GM19397 (cell line): ENCODE results near the gene HIGD2A.

Experiments
- ATAC-seq: cut with Tn5 transposase; IDR thresholded peaks from one replicate; pipeline ENCODE4 v1.9.1; 2021; ENCODE audit warnings: mild to moderate bottlenecking, moderate library complexity; ENCODE audit not compliant: unreplicated experiment

HIGD2A gene

GRCh38 chr5:176415240-176415951 is 26.8 kb downstream of the HIGD2A start:
- no peak for ATAC-seq

DNA sequence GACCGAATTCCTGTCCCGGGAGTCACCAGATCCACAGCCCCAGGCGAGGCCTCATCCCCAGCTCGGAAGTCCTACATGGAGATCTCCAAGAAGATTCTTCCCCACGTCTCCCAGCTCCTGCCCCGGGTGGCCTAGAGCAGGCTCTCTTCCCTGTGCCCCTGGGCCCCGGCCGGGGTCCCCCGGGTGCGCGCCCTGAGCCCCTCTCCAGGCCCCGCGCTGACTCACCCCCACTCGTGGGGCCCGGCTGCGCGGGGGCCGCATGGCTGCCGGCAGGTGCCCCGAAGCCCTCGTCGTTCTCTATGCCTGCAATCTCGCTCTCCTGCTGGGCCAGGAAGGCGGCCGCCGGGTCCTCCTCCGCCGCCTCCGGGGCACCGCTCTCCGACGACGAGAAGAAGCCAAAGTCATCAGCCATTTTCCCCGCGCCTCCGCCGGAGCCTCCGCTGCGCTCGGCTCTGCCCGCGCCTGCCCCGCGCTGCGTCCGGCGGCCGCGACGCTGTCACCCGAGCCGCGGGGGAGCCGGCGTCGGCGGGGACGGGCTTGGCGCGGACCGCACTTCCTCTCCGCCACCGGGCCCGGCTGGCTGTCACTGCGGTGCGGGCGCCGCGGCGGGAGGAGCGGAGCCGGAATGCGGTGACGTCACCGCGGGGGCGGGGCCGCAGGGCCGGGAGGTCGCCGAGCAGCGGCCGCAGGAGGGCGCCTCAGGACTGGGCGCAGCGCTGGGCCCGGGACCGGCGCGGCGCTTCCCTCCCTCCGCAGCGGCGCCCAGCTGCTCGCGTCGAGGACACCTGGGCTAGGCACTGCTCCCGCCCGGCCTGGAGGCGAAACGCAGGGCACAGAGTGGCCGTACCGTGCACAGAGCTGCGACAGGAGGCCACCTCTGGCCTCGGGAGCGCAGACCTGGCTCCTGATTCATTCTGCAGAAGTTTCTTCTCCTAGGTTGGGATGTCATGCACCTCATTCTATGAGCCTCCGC is 27.7 kb downstream of the HIGD2A start, which contains the start of gene CLTB:
Gene CLTB (minus strand): TSS at position 588 of the 973 bp plus-strand sequence. CDS start 176 bp downstream, at position 412.
- peak; percentile 94 for ATAC-seq

DNA sequence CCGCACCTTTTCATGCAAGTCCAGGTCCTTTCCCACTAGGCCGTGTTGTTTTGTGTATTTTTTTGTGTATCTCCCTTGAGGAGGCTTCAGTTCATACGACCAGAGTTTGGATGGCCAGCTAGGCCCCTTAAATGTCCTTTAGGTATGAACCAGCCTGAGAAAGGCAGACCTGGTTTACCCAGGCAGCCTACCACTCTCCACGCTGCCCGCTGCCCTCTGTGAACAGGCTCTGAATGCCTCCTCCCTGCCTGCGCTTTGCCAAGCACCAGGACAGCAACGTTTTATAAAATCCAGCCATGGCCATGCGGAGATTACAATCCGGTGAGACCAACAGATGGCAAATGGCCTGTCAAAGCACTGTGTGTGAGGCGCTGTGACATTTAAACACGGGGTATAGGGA is 28.4 kb downstream of the HIGD2A start:
- ATAC-seq: no peak

DNA sequence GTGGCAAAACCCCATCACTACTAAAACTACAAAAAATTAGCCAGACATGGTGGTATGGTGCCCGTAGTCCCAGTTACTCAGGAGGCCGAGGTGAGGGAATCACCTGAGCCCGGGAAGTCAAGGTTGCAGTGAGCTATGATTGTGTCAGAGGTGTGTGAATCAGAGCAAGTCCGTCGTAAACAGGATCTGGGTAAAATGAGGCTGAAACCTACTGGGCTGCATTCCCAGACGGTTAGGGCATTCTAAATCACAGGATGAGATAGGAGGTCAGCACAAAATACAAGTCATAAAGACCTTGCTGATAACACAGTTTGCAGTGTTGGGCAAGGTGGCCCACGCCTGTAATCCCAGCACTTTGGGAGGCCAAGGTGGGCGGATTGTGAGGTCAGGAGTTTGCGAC is 29.7 kb downstream of the HIGD2A start:
- ATAC-seq: no peak

- no peak for ATAC-seq
These were observed 31.5 kb downstream of the HIGD2A start for GRCh38 chr5:176420086-176420485.

GRCh38 chr5:176420972-176421544 is 32.5 kb downstream of the HIGD2A start:
- no peak for ATAC-seq

- ATAC-seq: no peak
These were observed 35.6 kb downstream of the HIGD2A start for GRCh38 chr5:176424181-176424580.

- no peak for ATAC-seq
These were observed 36.6 kb downstream of the HIGD2A start for GRCh38 chr5:176425138-176425537.

- ATAC-seq: no peak
These were observed 37.2 kb downstream of the HIGD2A start for GRCh38 chr5:176425791-176426190.

DNA sequence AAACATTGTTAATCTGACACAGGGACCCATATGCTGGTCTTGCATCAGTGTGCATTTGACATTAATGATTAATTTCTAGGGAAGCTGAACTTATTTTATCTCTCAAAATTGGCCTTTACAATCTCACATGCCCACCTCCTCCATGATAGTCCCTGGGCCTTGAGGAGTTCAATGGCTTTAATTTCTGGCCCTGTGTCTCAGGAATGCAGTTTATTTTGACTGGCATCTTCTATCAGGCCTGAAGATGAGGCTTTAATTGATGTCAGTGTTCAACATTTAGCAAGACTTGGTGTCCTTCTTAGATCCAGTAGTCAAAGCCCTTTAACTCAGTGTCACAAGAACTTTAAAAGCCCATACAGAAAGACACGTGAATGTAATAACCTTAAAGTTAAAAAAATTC is 38.3 kb downstream of the HIGD2A start:
- no peak for ATAC-seq

DNA sequence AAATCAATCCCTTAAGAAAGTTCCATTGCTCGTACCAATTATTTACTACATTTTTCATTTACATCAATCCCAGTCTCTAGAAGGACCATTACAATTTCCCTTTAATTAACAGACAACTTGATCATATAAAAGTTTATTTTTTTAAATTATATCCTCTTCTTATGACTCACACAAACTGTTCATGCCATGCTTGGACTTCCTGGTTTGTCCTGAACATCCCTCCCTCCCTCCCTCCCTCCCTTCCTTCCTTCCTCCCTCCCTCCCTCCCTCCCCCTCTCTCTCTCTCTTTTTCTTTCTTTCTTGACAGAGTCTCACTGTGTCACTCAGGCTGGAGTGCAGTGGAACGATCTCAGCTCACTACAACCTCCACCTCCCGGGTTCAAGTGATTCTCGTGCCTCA is 39.4 kb downstream of the HIGD2A start:
- no peak for ATAC-seq

GRCh38 chr5:176429972-176430371 is 41.4 kb downstream of the HIGD2A start:
- no peak for ATAC-seq

- no peak for ATAC-seq
These were observed 44.2 kb downstream of the HIGD2A start for GRCh38 chr5:176432707-176433106.

- ATAC-seq: no peak
These were observed 48.1 kb downstream of the HIGD2A start for GRCh38 chr5:176436656-176437055.

DNA sequence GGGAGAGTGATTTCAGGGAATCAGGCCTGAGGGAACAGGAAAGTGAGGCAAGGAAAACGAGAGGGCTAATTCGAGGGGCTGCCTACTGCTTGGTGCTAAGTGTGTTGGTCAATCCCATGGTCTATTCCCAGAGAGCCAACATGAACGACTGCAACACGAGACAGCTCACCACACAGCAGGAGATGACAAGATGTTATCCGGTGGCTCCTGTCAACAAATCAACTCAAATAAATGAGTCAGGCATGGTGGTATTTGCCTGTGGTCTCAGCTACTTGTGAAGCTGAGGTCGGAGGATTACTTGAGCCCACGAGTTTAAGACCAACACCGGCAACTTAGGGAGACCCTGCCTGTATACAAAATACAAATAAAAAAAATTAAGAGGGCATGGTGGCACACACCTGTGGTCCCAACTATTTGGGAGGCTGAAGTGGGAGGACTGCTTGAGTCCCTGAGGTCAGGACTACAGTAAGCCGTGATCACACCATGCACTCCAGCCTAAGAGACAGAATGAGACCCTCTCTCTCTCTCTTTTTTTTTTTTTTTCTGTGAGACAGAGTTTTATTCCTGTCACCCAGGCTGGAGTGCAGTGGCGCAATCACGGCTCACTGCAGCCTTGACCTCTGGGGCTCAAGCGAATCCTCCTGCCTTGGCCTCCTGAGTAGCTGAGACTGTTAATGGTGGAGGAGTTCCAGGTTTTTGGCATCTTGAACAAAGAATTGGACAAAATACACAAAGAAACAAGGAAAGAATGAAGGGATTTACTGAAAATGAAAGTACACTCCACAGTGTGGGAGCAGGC is 50.6 kb downstream of the HIGD2A start:
- no peak for ATAC-seq
